DOHH2 (cell line): Measurements from ENCODE around the gene GBGT1.

Experiments
- H3F3A ChIP-seq: fragments of 200-600 bp; sonication (generic), shearing (Covaris generic); 2 replicates; pipeline ENCODE4 v1.6.0; 2016; ENCODE audit warnings: antibody characterized with exemption, mild to moderate bottlenecking; ENCODE audit not compliant: control insufficient read depth, insufficient read depth
- H3K27ac ChIP-seq: fragments of 200-600 bp; sonication (generic); 2 replicates; pipeline ENCODE4 v1.5.1; 2014; ENCODE audit warnings: low read depth, mild to moderate bottlenecking, low read length, moderate library complexity
- H3K27me3 ChIP-seq: fragments of 200-600 bp; sonication (generic); 2 replicates; pipeline ENCODE4 v1.6.1; 2014; ENCODE audit warnings: mild to moderate bottlenecking, low read length, mixed read lengths; ENCODE audit not compliant: control insufficient read depth
- H3K36me3 ChIP-seq: fragments of 200-600 bp; sonication (generic); 2 replicates; pipeline ENCODE4 v1.6.1; 2014; ENCODE audit warnings: mild to moderate bottlenecking, low read length, moderate library complexity, mixed read lengths; ENCODE audit not compliant: control insufficient read depth
- H3K4me1 ChIP-seq: fragments of 200-600 bp; sonication (generic); 2 replicates; pipeline ENCODE4 v1.6.1; 2014; ENCODE audit warnings: mild to moderate bottlenecking, low read length, mixed read lengths; ENCODE audit not compliant: control insufficient read depth
- H3K4me2 ChIP-seq: fragments of 200-600 bp; sonication (generic); 2 replicates; pipeline ENCODE4 v1.6.0; 2014; ENCODE audit warnings: mild to moderate bottlenecking, low read length, moderate library complexity
- H3K4me3 ChIP-seq: fragments of 200-600 bp; sonication (generic); 2 replicates; pipeline ENCODE4 v1.5.1; 2014; ENCODE audit warnings: mild to moderate bottlenecking, low read length, mixed read lengths
- H3K79me2 ChIP-seq: fragments of 200-600 bp; sonication (generic); 2 replicates; pipeline ENCODE4 v1.6.1; 2014; ENCODE audit warnings: mild to moderate bottlenecking, low read length, mixed read lengths; ENCODE audit not compliant: control insufficient read depth
- H3K9me2 ChIP-seq: fragments of 200-600 bp; sonication (generic); replicated peaks from 2 replicates; pipeline ENCODE4 v1.6.1; 2014; ENCODE audit warnings: mild to moderate bottlenecking, low read length, mixed read lengths; ENCODE audit not compliant: control insufficient read depth
- H3K9me3 ChIP-seq: fragments of 200-600 bp; sonication (generic); 2 replicates; pipeline ENCODE4 v1.6.1; 2014; ENCODE audit warnings: antibody characterized with exemption, low read length, mixed read lengths; ENCODE audit not compliant: control insufficient read depth, insufficient read depth
- H4K20me1 ChIP-seq: fragments of 200-600 bp; sonication (generic); 2 replicates; pipeline ENCODE4 v1.6.0; 2014; ENCODE audit warnings: low read depth, mild to moderate bottlenecking, antibody characterized with exemption, low read length, moderate library complexity; ENCODE audit not compliant: control insufficient read depth, insufficient read depth
- CTCF ChIP-seq: fragments of 200-600 bp; sonication (generic); IDR thresholded peaks from one replicate; pipeline ENCODE4 v1.5.1; 2014; ENCODE audit warnings: antibody characterized with exemption, mild to moderate bottlenecking, low read depth, low read length; ENCODE audit not compliant: poor library complexity, severe bottlenecking
- EZH2phosphoT487 ChIP-seq: fragments of 200-600 bp; sonication (generic); IDR thresholded peaks from 2 replicates; pipeline ENCODE4 v1.6.1; 2017; ENCODE audit warnings: borderline replicate concordance, mild to moderate bottlenecking, antibody characterized with exemption, low read length, moderate library complexity, mixed read lengths

Gene GBGT1

GRCh38 chr9:133141833-133142595 lies 21.7 kb downstream of the GBGT1 start:
- H3K4me2 ChIP-seq, result no peak overlapping the region
- H3K9me3 ChIP-seq, result no peaks in the 10 kb centered on the region
- H3K36me3 ChIP-seq, result peaks cover 21% of the 10 kb centered on the region
- H3F3A ChIP-seq, result no peaks in the 10 kb centered on the region
- H3K4me3 ChIP-seq, result no peak overlapping the region
- TF ChIP-seq EZH2phosphoT487 (no peak), CTCF (no peak)
- H4K20me1 ChIP-seq, result peaks cover 32% of the 10 kb centered on the region
- no peak overlapping the region for H3K27ac ChIP-seq
- H3K9me2 ChIP-seq, result no peaks in the 10 kb centered on the region
- H3K4me1 ChIP-seq, result peaks cover 36% of the 10 kb centered on the region
- no peaks in the 10 kb centered on the region for H3K27me3 ChIP-seq
- peaks cover 92% of the 10 kb centered on the region for H3K79me2 ChIP-seq

- H3K9me3 ChIP-seq, result no peaks in the 10 kb centered on the region
- peaks cover 83% of the 10 kb centered on the region for H3K79me2 ChIP-seq
- H3K4me3 ChIP-seq, result no peak overlapping the region
- H3K27ac ChIP-seq, result no peak overlapping the region
- H4K20me1 ChIP-seq, result peaks cover 29% of the 10 kb centered on the region
- H3K4me1 ChIP-seq, result peaks cover 35% of the 10 kb centered on the region
- no peaks in the 10 kb centered on the region for H3K9me2 ChIP-seq
- no peaks in the 10 kb centered on the region for H3K27me3 ChIP-seq
- no peak overlapping the region for H3K4me2 ChIP-seq
- H3F3A ChIP-seq, result no peaks in the 10 kb centered on the region
- peaks cover 16% of the 10 kb centered on the region for H3K36me3 ChIP-seq
- TF ChIP-seq EZH2phosphoT487 (no peak), CTCF (no peak)
Observed at GRCh38 chr9:133140606-133141005, 23.1 kb downstream of the GBGT1 start.

- Histone ChIP-seq H3K9me2 (no peaks in the 10 kb centered on the region), H3K4me1 (peaks cover 32% of the 10 kb centered on the region), H3K79me2 (peaks cover 83% of the 10 kb centered on the region), H3K36me3 (peaks cover 12% of the 10 kb centered on the region), H3F3A (no peaks in the 10 kb centered on the region), H3K27ac (no peak overlapping the region), H3K4me2 (no peak overlapping the region), H4K20me1 (peaks cover 24% of the 10 kb centered on the region), H3K27me3 (no peaks in the 10 kb centered on the region), H3K9me3 (no peaks in the 10 kb centered on the region), H3K4me3 (no peak overlapping the region)
- TF ChIP-seq CTCF, result no peak
- TF ChIP-seq EZH2phosphoT487, result no peak
Observed at GRCh38 chr9:133140174-133140505, 23.6 kb downstream of the GBGT1 start.
